ENCODE measurements around the gene IL25.
A peak's percentile ranks its signal among the peaks of the same experiment; 100 is the strongest.
"Not testable (repeated sequence)": the region's sequence is repeated elsewhere in the genome, so short reads cannot be mapped to it uniquely, and the experiment has no call there.

IL25 gene

DNA sequence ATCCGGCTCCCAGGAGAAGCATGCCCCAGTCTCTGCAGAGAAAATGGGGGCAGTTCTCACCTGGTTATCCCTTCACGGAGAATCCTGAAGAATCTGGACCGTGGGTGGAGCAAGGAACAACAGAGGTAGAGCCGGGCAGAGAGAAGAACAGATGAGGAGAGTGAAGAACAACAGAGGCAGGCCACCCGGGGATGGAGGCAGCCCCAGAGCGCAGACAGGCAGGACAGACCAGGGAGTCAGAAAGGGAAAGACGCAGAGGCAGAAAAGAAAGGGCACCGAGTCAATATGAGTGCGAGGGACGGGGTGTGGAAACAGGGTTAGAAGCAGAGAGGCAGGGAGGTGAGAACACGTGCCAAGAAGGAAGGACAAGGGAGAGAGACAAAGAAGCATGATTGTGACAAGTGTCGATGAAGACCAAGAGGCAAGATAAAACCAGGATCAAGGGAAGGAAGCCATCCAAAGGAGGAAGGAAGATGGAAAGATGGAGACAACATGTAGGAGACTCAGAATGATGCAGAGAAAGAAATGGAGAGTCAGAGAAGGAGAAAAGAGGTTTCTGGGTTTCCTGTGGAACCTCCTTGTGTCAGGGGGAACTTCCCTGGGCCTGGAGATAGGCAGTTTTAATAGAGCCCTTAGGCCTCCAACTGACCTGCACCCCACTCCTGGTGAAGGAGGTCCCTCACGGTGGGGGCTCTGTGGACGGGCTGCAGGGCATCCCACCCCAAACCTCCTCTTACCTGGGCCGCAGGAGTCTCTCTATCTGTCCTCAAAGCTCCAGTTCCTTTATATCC lies 35.1 kb downstream of the IL25 start, which contains the start of gene MYH6:
MYH6 (minus strand) TSS at position 758 of the 791 bp plus-strand sequence. CDS start 1,050 bp downstream, outside the sequence.
- DNase-seq: no peak

DNA sequence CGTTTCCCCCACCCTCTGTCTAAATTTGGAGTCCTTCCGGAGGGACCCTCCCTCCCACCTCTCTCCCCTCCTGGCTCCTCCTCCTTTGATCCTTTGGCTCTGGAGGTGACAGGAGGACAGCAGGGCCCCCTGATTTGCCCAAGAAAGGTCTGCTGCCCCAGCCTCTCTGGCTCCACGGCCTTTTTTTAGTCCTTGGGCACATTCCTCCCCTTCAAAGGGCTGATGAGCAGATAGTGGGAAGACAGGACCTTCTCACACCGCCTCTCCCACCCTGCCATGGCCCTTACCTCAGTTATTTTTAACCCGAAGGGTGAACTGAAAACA lies 35.7 kb downstream of the IL25 start:
- DNase-seq: no peak

DNA sequence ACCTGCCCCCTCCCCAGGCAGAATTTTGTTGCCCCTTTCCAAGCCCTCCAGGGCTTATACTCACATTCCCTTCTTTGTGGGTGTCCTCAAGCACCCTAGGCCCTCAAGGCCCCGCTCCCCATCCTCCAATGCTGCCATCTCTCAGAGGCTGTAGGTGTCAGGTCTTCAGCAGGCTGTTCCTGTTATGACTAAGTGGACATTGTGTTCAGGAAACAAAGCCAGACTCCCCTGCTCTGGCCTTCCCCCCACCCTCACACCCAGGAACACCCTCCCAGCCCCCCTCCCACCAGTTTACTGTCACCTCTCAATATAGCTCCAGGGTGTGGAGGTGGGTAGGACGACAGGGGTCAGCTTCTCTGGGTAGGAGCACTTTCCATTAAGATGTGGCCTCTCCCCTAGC lies 36.9 kb downstream of the IL25 start:
- DNase-seq: no peak

DNA sequence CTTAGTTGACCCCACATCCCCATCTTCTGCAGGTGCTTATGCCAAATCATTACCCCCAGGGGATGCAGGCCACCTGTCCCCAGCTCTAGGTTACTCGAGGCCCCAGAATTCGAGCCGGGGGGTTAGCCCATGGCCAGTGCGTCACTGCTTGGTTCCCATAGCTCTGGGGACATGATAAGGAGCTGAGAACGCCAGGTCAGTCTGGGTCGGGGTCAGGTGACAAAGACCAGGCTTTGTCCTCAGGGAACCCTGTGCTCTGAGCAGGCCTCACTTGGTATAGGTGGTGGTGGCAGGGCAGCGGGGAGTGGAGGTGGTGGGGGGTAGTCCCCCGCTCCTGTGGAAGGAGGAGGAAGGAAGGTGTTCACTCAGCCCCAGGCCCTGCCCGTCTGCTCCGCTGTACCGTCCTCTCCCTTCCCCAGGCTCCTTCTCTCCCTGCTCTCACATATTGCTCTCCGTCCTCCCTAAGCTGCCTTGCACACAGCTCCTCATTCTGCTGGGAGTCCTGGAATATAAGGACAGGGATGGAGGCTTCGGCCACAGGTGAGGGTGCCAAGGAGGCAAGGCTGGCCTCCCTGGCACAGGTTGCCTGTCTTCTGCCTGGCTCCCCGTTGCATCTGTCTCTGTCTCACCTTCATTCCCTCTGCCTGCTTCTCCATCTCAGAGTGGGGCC lies 37.5 kb downstream of the IL25 start:
- DNase-seq: no peak

DNA sequence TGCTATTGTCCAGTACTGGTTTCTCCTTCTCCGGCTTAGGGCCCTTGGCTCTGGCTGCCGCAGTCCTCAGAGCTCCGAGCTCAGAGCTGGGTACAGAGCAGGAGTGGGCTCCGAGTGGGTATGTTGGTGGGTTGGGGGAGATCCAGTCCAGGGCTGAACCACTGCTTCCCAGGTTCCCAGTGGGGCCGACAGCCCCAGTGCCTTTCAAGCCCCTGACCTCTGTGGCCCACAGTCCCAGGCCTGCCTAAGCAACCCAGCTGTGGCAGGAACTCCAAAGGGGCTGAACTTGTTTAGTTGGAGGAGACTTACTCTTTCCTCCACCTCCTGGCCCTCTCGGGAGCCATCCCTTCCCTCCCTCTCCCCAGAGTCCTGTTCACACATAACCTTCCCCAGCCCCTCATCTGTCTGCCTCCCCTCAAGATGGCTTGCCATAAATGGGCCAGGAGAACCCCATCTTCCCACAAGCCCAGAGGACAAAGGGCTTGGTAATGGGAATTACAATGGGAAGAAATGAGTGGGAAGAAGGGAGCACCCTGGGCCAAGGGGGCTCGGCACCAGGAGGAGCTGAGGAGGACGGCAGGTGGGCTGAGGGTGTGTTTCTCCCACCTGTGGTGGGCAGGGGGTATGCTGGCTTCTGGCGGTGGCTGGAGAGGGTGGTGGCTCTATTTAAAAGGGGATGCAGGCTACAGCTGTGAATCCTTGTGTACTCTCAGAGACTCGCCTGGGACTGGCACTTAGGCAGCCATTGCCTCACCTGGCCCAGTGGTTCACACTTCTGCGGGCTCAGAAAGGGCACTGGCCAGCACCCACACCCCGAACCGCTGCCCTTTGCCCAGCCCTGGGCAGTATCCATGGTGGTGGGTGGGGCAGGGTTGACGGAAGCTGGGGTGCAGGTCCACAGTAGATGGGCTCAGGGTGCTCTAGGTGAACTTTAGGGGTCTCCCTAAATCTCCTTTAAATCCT lies 39.2 kb downstream of the IL25 start:
- DNase-seq: no peak

DNA sequence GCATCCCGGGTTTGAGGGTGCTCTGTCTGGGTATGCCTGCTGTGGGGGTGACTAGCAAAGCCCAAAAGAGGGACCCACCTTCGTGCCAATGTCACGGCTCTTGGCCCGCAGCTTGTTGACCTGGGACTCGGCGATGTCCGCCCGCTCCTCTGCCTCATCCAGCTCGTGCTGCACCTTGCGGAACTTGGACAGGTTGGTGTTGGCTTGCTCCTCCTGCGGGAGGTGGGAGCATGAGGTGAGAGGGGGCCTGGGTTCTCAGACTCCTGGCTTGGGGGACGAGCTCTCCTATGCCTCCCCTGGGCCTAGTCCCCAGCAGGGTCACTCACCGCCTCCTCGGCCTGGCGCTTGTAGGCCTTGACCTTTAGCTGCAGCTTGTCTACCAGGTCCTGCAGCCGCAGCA lies 41.1 kb downstream of the IL25 start:
- DNase-seq: no peak

DNA sequence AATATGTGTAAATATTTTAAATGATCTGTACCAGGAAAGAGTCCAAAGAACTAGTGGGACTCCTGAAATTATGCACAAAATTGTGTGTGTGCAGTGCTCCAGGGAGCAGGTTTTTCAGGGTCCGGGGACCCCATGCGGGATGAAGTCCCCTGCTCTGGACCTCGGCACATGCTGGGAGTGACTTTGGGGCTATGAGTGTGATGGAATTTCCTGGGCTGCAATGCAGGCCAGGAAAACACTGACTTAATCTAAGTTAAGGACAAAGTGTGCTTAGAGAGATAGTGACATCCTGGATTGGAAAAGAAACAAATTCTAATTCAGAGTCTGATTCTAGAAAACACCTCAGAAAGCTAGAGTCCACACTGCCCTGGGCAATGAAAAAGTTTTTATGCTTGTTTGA lies 41.6 kb downstream of the IL25 start:
- DNase-seq: no peak

DNA sequence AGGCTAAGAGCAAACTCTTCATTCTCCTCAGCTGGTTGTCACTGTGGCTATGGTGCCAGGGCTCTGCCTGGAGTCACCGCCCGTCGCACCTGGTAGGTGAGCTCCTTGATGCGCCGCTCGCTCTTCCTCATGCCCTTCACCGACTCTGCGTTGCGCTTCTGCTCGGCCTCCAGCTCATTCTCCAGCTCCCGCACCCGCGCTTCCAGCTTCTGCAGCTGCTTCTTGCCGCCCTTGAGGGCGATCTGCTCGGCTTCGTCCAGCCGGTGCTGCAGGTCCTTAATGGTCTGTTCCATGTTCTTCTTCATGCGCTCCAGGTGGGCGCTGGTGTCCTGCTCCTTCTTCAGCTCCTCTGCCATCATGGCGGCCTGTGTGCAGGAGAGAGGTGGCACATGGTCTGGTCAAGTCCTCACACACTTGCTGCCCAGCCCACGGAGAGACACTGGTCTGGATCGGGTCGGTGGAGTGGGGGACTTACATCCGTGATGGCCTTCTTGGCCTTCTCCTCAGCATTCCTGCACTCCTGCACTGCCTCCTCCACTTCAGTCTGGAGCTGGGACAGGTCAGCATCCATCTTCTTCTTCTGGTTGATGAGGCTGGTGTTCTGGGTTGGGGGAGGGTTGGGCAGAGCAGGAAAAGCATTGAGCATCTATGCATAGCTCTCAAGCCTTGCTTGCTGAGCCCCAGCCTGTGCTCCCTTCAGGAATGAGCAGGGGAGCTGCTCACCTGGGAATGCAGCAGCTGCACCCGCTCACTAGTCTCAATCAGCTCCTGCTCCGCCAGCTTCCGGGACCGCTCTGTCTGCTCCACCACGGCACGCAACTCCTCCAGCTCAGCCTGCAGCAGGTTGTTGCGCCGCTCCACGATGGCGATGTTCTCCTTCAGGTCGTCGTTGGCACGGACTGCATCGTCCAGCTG lies 42.6 kb downstream of the IL25 start:
- DNase-seq: no peak

DNA sequence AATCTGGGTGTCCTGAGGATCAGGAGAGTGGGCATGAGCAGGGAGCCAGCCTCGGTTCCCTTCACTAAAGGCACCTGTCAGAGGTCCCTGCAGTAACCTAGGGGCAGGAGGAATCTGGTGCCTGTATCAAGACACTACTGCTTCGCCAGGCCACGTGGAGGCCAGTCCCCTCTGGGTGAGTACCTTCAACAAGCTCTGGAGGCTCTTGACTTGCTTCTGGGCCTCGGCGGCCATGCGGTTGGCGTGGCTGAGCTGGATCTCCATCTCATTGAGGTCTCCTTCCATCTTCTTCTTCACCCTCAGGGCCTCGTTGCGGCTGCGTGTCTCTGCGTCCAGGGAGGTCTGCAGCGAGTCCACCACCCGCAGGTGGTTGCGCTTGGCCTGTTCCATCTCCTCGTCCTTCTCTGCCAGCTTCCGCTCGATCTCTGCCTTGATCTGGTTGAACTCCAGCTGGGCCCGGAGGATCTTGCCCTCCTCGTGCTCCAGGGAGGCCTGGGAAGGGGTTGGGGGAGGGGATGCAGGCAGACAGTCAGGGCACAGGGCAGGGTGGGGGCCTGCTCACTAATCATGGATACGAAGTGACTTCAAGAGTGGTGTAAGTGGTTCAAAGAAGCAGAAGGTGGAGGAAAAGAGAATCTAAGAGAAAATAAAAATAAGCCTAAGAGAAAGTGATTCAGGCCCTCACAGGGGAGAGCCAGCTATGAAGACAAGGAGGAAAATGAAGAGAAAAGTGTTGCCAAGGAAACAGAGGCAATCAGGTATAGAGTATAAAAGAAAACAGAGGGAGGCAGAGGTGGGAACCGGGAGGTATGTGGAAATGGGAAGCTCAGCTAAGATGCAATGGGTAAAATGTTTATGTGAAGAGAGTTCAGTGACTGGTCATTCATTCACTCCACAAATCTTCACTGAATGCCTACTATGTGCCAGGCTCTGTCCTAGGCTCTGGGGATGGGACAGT lies 43.5 kb downstream of the IL25 start:
- peak in 1 of 51 donors; percentile 30 for DNase-seq

DNA sequence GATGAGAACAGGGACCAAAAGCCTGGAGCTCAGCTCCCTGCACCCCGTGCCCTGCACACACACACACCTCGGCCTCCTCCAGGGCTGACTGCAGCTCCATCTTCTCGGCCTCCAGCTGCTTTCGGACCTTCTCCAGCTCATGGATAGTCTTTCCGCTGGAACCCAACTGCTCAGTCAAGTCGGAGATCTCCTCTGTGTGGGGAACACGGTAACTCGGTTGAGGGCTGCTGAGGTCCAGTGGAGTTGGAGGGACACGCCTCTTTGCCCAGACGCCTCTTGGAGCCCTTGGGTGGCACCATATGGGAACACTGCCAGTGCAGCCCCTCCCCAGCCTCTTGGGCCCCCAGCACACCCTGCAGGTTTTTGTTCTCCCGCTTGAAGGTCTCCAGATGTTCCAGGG lies 44.2 kb downstream of the IL25 start:
- DNase-seq: no peak

DNA sequence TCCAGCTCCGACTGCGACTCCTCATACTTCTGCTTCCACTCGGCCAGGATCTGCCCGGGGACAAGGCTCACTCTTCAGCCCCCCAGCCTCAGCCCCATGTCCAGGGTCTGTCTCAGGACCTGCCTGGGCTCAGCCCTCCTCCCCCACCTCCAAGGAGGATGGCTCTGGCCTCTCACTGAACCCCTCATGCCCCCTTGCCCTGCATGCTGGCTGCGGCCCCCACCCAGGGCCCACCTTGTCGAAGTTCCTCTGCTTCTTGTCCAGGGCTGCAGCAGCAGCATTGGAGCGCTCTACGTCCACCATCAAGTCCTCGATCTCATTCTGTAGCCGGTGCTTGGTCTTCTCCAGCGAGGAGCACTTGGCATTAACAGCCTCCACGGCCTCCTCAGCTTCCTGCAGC lies 44.7 kb downstream of the IL25 start:
- not testable (repeated sequence) for DNase-seq

DNA sequence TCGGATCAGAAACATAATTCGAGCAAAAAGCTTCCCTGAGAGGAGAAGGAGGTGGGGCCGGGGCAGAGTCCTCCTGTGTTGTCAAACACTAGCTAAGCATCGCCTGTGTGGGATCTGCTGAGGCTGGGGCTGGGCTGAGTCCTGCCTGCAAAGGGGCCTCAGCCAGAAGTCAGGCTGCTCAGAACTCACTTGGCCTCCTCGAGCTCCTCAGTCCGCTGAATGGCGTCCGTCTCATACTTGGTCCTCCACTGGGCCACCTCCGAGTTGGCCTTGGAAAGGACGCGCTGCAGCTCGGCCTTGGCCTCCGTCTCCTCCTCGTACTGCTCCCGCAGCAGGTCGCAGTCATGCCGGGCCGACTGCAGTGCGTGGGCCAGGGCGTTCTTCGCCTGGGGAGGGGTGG lies 45.4 kb downstream of the IL25 start:
- DNase-seq: no peak

DNA sequence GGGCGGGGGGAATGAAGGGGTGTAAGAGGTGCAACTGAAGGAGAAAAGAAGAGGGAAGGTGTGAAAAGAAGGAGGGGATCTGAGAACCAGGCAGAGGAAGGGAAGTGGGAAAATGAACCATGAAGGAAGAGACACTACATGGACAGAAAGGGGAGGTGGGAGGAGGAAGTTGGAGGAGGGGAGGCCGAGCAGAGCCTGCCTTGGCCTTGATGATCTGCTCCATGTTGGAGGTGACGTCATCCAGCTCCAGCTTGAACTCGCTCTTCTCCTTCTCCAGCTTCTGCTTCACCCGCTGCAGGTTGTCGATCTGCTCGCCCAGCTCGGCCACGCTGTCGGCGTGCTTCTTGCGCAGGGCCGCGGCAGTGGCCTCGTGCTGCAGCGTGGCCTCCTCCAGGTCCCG lies 47.0 kb downstream of the IL25 start:
- not testable (repeated sequence) for DNase-seq

DNA sequence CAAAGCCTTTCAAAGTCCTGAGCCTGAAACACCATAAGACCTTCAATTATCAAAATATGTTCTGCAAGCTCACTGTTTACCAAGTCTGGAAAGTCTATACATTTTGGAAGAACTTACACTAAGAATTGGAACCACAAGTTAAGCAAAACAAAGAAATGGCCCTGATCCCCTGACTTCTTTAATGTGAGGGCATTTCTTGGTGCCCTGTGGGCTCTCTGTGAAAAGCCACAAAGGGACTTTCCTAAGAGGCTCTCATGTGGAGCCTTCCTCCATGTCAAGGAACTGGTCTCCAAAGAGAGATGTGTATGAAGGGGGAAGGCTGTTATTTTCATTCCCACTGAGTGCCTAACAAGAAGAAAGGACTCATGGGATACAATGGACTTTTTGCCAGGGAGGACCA lies 49.0 kb downstream of the IL25 start:
- DNase-seq: no peak

DNA sequence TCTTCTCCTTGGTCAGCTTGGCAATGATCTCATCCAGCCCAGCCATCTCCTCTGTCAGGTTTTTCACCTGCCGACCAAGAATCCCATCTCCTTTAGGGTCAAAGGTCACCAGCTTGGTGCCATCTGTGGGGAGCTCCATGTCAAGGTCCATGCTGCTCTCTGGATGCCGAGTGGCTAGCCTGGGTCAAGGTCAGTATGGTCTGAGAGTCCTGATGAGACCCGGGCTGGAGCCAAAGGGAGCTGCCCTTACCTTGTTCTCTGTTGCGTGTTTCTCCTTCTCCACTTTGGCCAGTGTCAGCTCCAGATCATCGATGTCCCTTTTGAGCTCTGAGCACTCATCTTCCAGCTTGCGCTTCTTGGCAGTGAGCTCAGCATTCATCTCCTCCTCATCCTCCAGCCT lies 51.0 kb downstream of the IL25 start:
- no peak for DNase-seq

DNA sequence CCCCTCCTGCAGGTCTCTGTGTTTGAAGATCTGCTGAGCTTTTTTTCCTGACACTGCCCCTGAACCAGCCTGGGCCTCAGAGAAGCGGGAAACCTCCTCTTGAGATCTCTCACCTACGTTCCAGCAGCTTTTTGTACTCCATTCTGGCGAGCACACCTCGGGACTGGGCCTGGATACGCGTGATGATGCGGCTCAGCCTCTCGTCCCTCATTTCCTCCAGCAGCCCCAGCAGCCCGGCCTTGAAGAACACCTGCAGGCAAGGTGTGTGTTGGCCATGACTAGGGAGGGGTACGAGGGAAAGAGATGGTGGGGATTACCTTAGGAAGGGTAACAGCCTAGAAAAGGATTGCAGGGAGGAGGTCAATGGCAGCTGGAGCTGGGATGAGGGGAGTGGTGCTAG lies 52.6 kb downstream of the IL25 start:
- DNase-seq: no peak

DNA sequence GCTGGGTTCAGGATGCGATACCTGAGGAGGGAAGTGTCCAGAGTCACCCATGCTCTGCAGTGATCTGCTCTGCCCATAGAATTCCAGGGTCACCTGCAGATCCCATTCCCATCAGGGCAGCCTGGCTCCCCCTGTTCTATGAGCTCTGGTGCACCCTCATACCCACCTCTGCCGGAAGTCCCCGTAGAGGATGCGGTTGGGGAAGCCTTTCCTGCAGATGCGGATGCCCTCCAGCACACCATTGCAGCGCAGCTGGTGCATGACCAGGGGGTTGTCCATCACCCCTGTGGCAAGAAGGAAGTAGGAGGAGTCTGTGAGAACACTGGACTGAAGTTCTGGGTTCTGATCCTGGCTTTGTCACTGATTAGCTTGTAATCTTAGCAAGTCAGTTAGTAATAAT lies 53.2 kb downstream of the IL25 start:
- not testable (repeated sequence) for DNase-seq

Data from hypothalamus (tissue), 51 donors.